OCI-LY1 (cell line): ENCODE data around the gene PHF2.

ENCODE experiments used
- CTCF ChIP-seq: fragments of 200-600 bp; sonication (generic), shearing (Covaris generic); IDR thresholded peaks from 2 replicates; pipeline ENCODE4 v1.5.1; 2017; ENCODE audit warnings: mild to moderate bottlenecking, antibody characterized with exemption, low read length, moderate library complexity, mixed read lengths
- EZH2 ChIP-seq: fragments of 200-600 bp; sonication (generic), shearing (Covaris generic); IDR thresholded peaks from 2 replicates; pipeline ENCODE4 v1.8.0; 2017; ENCODE audit warnings: borderline replicate concordance, mixed run types, mild to moderate bottlenecking, antibody characterized with exemption, low read length, moderate library complexity, mixed read lengths

- peak; percentile 16; the same call in 1 of the 2 replicates for TF ChIP-seq CTCF
- TF ChIP-seq EZH2, result no peak
Observed at GRCh38 chr9:93684806-93685543, 108.6 kb downstream of the PHF2 start.
